T-helper 22 cell (primary cell): ENCODE results near the gene CDKN2C.

Experiments
- DNase-seq: peaks from one replicate; pipeline ENCODE4 v3.0.0-alpha.2; 2020; ENCODE audit warnings: low read depth

The CDKN2C gene

GRCh38 chr1:50964863-50965262 lies 5.2 kb upstream of the CDKN2C start:
- DNase-seq: no peak

- no peak for DNase-seq
Observed at GRCh38 chr1:50966991-50967390, 3.1 kb upstream of the CDKN2C start.

DNA sequence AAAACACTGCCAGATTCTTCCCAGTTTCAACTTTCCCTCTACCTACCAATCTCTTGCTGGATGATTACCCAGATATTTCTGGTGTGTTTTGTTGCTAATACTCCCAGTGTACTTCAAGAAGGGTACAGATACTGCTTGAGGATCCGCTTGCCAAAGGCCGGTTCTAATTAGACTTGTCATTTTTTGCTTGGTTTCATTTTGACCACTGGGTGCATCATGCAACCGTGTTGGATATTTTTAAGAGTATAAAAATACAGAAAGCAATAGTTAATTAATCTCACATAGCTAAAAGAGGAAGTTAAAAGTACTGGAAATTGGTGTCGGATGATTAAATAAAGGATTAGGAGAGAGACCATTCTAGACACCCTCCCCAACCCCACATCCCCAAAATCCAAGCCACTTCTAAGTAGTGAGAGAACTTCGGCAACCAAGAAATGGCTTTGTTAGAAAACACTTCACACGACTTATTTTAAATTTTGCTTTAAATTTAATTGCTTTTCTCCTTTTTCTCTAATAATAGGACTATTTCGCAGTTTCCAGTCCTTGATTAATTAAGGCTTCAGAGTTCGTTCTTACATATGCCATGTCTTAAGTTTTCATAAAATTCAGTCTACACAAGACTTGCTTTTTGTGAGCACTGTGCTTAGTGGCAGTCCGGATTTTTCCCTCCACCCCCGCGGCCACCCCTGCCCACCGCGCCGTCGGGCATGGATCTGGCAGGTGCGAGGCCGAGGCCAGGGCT lies 2.5 kb upstream of the CDKN2C start:
- no peak for DNase-seq

GRCh38 chr1:50968158-50968820 lies 1.8 kb upstream of the CDKN2C start:
- peak; percentile 75 for DNase-seq

GRCh38 chr1:50968821-50969610 lies 1.0 kb upstream of the CDKN2C start:
- peak; percentile 44 for DNase-seq

DNA sequence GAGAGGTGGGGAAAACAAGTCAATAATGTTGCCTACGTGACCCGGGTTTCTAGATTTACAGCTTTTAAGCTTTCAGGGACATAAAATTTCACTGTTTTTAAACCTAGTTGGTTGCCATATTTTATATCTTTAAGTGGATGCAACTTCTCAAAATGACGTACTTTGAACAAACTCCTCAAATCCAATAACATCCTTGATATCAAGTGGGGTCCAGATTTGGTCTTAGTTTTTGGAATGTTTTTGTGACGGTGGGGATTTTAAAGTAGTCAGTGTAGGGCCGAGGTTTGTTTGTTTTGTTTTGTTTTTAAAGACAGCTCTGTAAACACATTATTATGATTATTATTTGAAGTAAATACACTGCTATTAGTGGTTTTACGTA lies 453 bp downstream of the CDKN2C start:
- no peak for DNase-seq

DNA sequence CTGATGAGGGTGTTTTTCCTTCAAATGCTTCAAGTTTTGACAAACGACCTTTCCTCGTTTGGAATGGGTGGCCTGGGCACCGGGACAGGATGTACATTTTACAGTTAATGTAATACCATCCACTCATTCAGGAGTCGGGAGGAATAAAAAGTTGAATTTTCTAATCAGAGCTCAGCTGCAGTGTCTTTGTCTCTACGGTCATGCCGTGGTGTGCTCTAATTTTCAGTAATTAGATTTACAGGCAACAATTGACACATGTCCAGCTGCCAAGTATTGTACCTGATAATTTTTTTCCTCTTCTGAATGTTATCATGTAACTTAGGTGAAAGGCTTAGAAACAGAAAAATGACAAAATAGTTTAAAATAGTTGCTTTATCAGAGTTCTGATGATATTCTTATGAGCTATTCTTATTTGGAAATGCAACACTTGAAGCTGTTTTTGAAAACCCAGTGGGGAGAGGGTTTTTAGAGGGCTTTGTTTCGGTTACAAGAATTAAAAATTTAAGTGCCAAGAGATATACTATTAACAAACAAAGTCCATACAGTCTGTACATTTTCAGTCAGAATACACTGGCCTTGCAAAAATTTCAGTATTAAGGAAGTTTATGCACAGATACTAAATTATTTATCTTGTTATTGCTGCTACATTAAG lies 1.0 kb downstream of the CDKN2C start:
- no peak for DNase-seq

GRCh38 chr1:50971748-50972305 lies 1.8 kb downstream of the CDKN2C start:
- no peak for DNase-seq

DNA sequence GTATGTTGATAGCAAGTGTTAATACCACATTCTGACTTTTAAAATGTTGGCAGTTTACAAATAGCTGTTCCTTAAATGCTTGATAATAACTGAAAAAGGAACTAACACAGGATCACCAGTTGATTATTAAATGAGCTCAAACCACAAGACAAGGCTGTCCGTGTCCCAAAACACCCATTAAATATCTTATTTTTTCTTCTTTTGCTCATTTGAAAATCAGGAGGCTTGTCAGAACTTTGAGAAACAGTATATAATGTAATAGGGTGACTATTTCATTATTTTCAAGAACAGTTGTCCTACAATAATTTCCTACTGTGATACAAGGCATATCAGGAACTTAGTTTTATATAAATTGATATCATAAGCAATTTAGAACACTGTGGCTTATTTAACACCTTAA lies 2.7 kb downstream of the CDKN2C start:
- no peak for DNase-seq

- DNase-seq: no peak
Observed at GRCh38 chr1:50973255-50973654, 3.2 kb downstream of the CDKN2C start.

- no peak for DNase-seq
Observed at GRCh38 chr1:50973875-50974617, 4.0 kb downstream of the CDKN2C start.

GRCh38 chr1:50974618-50974935 lies 4.5 kb downstream of the CDKN2C start:
- no peak for DNase-seq

DNA sequence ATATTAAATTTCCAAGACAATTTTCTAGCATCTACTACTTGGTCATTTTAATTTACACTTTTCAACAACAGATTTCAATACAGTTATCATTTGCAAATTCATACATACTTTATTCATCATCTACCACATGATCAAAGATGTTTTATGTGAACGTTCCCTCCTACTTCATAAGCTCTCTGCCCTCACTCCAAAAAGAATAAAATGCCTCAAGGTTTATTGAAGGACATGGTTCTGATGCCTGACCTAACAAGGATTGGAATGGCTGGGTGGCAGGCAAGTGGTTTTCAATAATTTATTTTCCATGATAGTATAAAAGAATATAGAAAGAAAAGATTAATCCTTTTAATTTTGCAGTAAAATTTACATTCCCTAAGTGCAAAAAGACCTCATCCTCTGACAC lies 5.4 kb downstream of the CDKN2C start:
- no peak for DNase-seq

GRCh38 chr1:50976111-50976889 lies 6.3 kb downstream of the CDKN2C start:
- DNase-seq: no peak

GRCh38 chr1:50976890-50977574 lies 7.0 kb downstream of the CDKN2C start:
- DNase-seq: peak; percentile 13

- peak; percentile 8 for DNase-seq
Observed at GRCh38 chr1:50977575-50978143, 7.6 kb downstream of the CDKN2C start.

GRCh38 chr1:50978144-50978851 lies 8.3 kb downstream of the CDKN2C start:
- DNase-seq: peak; percentile 12

DNA sequence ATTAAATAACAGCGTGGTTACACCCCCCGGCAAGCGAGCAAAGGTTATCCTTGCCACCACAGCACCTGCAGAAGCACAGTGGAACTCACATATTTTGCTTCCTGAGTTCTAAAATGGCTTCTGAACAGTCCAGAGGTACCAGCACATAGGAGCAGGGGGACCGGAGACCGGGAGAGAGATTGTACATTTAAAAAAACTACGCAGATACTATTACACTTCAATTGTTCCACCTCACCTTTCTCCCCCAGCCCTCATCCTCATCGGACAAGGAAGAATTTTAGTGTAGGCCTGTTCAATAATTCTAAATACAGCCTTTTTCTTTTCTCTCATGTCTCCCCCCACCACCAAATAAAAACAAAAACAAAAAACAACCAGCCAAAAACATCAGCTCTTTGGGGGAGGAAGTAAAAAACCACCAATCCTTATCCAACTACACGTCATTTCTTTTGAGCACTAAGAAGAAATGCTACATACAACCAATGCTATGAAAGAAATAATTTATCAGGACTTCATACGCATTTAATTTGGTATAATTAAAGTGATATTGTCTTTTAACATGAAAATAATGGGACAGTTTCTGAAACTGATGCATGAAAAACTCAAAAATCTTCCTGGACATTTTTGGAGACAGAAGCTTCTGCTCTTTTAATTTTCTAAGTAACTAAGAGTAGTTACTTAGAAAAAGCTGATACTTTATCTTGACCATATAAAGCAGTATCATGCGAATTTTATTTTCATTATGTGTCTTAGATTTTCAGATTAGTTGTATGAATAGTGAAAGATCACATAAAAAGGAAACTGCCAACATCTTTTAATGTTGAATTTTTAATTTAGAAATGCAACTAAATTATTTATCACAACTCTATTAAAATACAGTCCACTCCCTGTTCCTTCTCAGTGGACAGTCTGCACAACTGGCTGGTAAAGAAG lies 9.1 kb downstream of the CDKN2C start:
- DNase-seq: peak; percentile 4
